H9 (cell line): ENCODE results near the gene C1QTNF6. TPM values are rescaled to one million over a fixed set of nuclear protein-coding genes. Genes with fewer than 3 reads are reported as not detected.

Source experiments
- DNase-seq: peaks from one replicate; pipeline ENCODE4 v3.0.0-alpha.2; 2017
- H2AFZ ChIP-seq: one replicate; pipeline ENCODE4 v1.6.1; 2013; ENCODE audit warnings: mild to moderate bottlenecking, low read length, control low read depth, moderate library complexity
- H2AK5ac ChIP-seq: 2 replicates; pipeline ENCODE4 v1.6.1; 2013; ENCODE audit warnings: low read length, control low read depth, mixed read lengths; ENCODE audit not compliant: insufficient read length
- H2BK120ac ChIP-seq: one replicate; pipeline ENCODE4 v1.6.1; 2013; ENCODE audit warnings: low read depth, mild to moderate bottlenecking, low read length, control low read depth, inconsistent platforms; ENCODE audit not compliant: poor library complexity, severe bottlenecking
- H2BK12ac ChIP-seq: 2 replicates; pipeline ENCODE4 v1.6.1; 2013; ENCODE audit warnings: low read length, control low read depth, mixed read lengths, low read depth; ENCODE audit not compliant: insufficient read length
- H2BK15ac ChIP-seq: 2 replicates; pipeline ENCODE4 v1.6.1; 2013; ENCODE audit warnings: low read depth, low read length, control low read depth
- H2BK20ac ChIP-seq: one replicate; pipeline ENCODE4 v1.6.1; 2013; ENCODE audit warnings: low read depth, mild to moderate bottlenecking, low read length, control low read depth, inconsistent platforms; ENCODE audit not compliant: poor library complexity, severe bottlenecking
- H2BK5ac ChIP-seq: 2 replicates; pipeline ENCODE4 v1.6.1; 2013; ENCODE audit warnings: low read length, control low read depth, mixed read lengths; ENCODE audit not compliant: insufficient read length
- H3K14ac ChIP-seq: 2 replicates; pipeline ENCODE4 v1.6.1; 2013; ENCODE audit warnings: low read length, control low read depth; ENCODE audit not compliant: insufficient read depth
- H3K18ac ChIP-seq: 2 replicates; pipeline ENCODE4 v1.6.1; 2013; ENCODE audit warnings: low read depth, mild to moderate bottlenecking, mixed read lengths, low read length, control low read depth; ENCODE audit not compliant: insufficient read length
- H3K23ac ChIP-seq: 2 replicates; pipeline ENCODE4 v1.6.1; 2013; ENCODE audit warnings: low read length, control low read depth, mixed read lengths, low read depth; ENCODE audit not compliant: insufficient read length
- H3K23me2 ChIP-seq: 2 replicates; pipeline ENCODE4 v1.6.1; 2013; ENCODE audit warnings: low read depth, mild to moderate bottlenecking, mixed read lengths, low read length, control low read depth; ENCODE audit not compliant: insufficient read length, poor library complexity, severe bottlenecking
- H3K27ac ChIP-seq: 2 replicates; pipeline ENCODE4 v1.5.1; 2013; ENCODE audit warnings: low read length, control low read depth, mixed read lengths, low read depth; ENCODE audit not compliant: insufficient read length
- H3K27me3 ChIP-seq: 2 replicates; pipeline ENCODE4 v1.6.1; 2013; ENCODE audit warnings: low read length, control low read depth, inconsistent platforms; ENCODE audit not compliant: insufficient read depth
- H3K4ac ChIP-seq: 2 replicates; pipeline ENCODE4 v1.6.1; 2013; ENCODE audit warnings: low read depth, mild to moderate bottlenecking, control low read depth, inconsistent platforms, low read length, moderate library complexity
- H3K4me1 ChIP-seq: 2 replicates; pipeline ENCODE4 v1.6.1; 2013; ENCODE audit warnings: low read length, control low read depth, inconsistent platforms; ENCODE audit not compliant: insufficient read depth
- H3K4me2 ChIP-seq: 2 replicates; pipeline ENCODE4 v1.6.1; 2013; ENCODE audit warnings: low read length, control low read depth, mixed read lengths; ENCODE audit not compliant: insufficient read length, insufficient read depth
- H3K56ac ChIP-seq: 2 replicates; pipeline ENCODE4 v1.6.1; 2013; ENCODE audit warnings: low read depth, mild to moderate bottlenecking, mixed read lengths, low read length, control low read depth; ENCODE audit not compliant: insufficient read length
- H3K79me1 ChIP-seq: 2 replicates; pipeline ENCODE4 v1.6.1; 2013; ENCODE audit warnings: low read depth, mild to moderate bottlenecking, moderate library complexity, low read length, control low read depth, inconsistent platforms; ENCODE audit not compliant: insufficient read depth, poor library complexity, severe bottlenecking
- H3K79me2 ChIP-seq: 2 replicates; pipeline ENCODE4 v1.6.1; 2013; ENCODE audit warnings: low read length, control low read depth, inconsistent platforms; ENCODE audit not compliant: insufficient read depth
- H3K9ac ChIP-seq: 2 replicates; pipeline ENCODE4 v1.6.1; 2013; ENCODE audit warnings: low read length, control low read depth, mixed read lengths; ENCODE audit not compliant: insufficient read length; ENCODE audit errors: extremely low read depth
- H3K9me3 ChIP-seq: one replicate; pipeline ENCODE4 v1.6.1; 2013; ENCODE audit warnings: low read depth, low read length, inconsistent platforms; ENCODE audit not compliant: control insufficient read depth
- H3T11ph ChIP-seq: one replicate; pipeline ENCODE4 v1.6.1; 2013; ENCODE audit warnings: mild to moderate bottlenecking, low read length, control low read depth, inconsistent platforms
- H4K20me1 ChIP-seq: one replicate; pipeline ENCODE4 v1.6.1; 2013; ENCODE audit not compliant: control insufficient read depth, insufficient read length, insufficient read depth
- H4K5ac ChIP-seq: 2 replicates; pipeline ENCODE4 v1.6.1; 2013; ENCODE audit warnings: low read depth, mild to moderate bottlenecking, mixed read lengths, low read length, control low read depth; ENCODE audit not compliant: insufficient read length
- H4K8ac ChIP-seq: replicated peaks from 2 replicates; pipeline ENCODE4 v1.6.1; 2013; ENCODE audit warnings: low read length, control low read depth, mixed read lengths, low read depth; ENCODE audit not compliant: insufficient read length
- H4K91ac ChIP-seq: 2 replicates; pipeline ENCODE4 v1.6.1; 2013; ENCODE audit warnings: low read depth, mild to moderate bottlenecking, moderate library complexity, mixed read lengths, low read length, control low read depth; ENCODE audit not compliant: insufficient read length
- H3K27ac Mint-ChIP-seq, 3 experiments: 2 replicates in 2 of 3; 3 replicates in 1 of 3; pipeline ENCODE4 v1.8.0; 2020 to 2021; ENCODE audit warnings: mixed read lengths in 3 of 3, mild to moderate bottlenecking in 1 of 3, moderate library complexity in 1 of 3
- H3K27me3 Mint-ChIP-seq: 2 replicates; pipeline ENCODE4 v1.8.0; 2021; ENCODE audit warnings: low read depth, mild to moderate bottlenecking, moderate library complexity, mixed read lengths
- H3K36me3 Mint-ChIP-seq, 3 experiments: 2 replicates in 2 of 3; 3 replicates in 1 of 3; pipeline ENCODE4 v1.8.0; 2020 to 2021; ENCODE audit warnings: low read depth in 3 of 3, mixed read lengths in 3 of 3; ENCODE audit not compliant: insufficient read depth in 1 of 3
- H3K4me1 Mint-ChIP-seq, 2 experiments: 2 replicates each; pipeline ENCODE4 v1.8.0; 2020; ENCODE audit warnings: mixed read lengths in 2 of 2
- H3K4me3 Mint-ChIP-seq, 2 experiments: 2 replicates in 1 of 2; 3 replicates in 1 of 2; pipeline ENCODE4 v1.8.0; 2020 to 2021; ENCODE audit warnings: mild to moderate bottlenecking in 2 of 2, mixed read lengths in 2 of 2, moderate library complexity in 1 of 2
- H3K9me3 Mint-ChIP-seq, 2 experiments: 2 replicates in 1 of 2; 3 replicates in 1 of 2; pipeline ENCODE4 v1.8.0; 2020; ENCODE audit warnings: mild to moderate bottlenecking in 2 of 2, mixed read lengths in 2 of 2, moderate library complexity in 1 of 2
- CTCF ChIP-seq: fragments of 200-600 bp; sonication (generic); conservative IDR thresholded peaks from 3 replicates; pipeline ENCODE4 v1.8.0; 2021; ENCODE audit warnings: antibody characterized with exemption, mild to moderate bottlenecking
- total RNA-seq: library from RNA; stranded (reverse); gene quantifications from 2 replicates; pipeline ENCODE4 v1.2.1, GENCODE V29; 2021

The C1QTNF6 gene
- total RNA-seq, 1 experiment from 2014 or later, result 5.0 TPM

GRCh38 chr22:37150701-37151100, 37.3 kb downstream of the C1QTNF6 start:
- no peak for DNase-seq
- Histone ChIP-seq H4K20me1 (no peaks in the 10 kb centered on the region), H4K5ac (no peak overlapping the region), H3K56ac (no peak overlapping the region), H3K23me2 (no peaks in the 10 kb centered on the region), H3K9me3 (no peaks in the 10 kb centered on the region), H2BK20ac (no peak overlapping the region), H2BK5ac (no peak overlapping the region), H3K27me3 (no peaks in the 10 kb centered on the region), H2AFZ (no peak overlapping the region), H2BK12ac (no peak overlapping the region), H3K9ac (no peak overlapping the region), H3K23ac (no peak overlapping the region), H3T11ph (no peak overlapping the region), H2BK15ac (no peak overlapping the region), H4K91ac (no peak overlapping the region), H3K4me1 (no peaks in the 10 kb centered on the region; the same call in 1 of the 2 replicates), H3K4ac (no peak overlapping the region), H3K18ac (no peak overlapping the region), H2BK120ac (no peak overlapping the region), H2AK5ac (no peak overlapping the region), H3K79me1 (no peaks in the 10 kb centered on the region), H4K8ac (no peak overlapping the region), H3K14ac (no peak overlapping the region), H3K4me2 (no peak overlapping the region), H3K27ac (no peak overlapping the region), H3K79me2 (no peaks in the 10 kb centered on the region)
- Mint-ChIP-seq H3K27ac (no peak overlapping the region), H3K4me3 (no peak overlapping the region), H3K27me3 (peaks cover 29% of the 10 kb centered on the region), H3K9me3 (peaks cover 0 to 19% of the 10 kb centered on the region in 2 experiments; a peak in 2 of 5 replicates), H3K36me3 (peaks cover 0 to 7% (median 0%) of the 10 kb centered on the region in 3 experiments; a peak in 3 of 7 replicates), H3K4me1 (peaks cover 8 to 18% of the 10 kb centered on the region in 2 experiments)
- TF ChIP-seq CTCF, result no peak
